VCaP (cell line): ENCODE data around the gene ALDH1B1.
A peak's percentile ranks its signal among the peaks of the same experiment; 100 is the strongest.

Source experiments
- H3K27ac ChIP-seq: fragments of 450-650 bp; 2 replicates; pipeline ENCODE4 v1.5.1; 2017
- CTCF ChIP-seq: fragments of 450-650 bp; conservative IDR thresholded peaks from 2 replicates; pipeline ENCODE4 v1.5.1; 2017; ENCODE audit warnings: mild to moderate bottlenecking, moderate library complexity

Gene ALDH1B1

DNA sequence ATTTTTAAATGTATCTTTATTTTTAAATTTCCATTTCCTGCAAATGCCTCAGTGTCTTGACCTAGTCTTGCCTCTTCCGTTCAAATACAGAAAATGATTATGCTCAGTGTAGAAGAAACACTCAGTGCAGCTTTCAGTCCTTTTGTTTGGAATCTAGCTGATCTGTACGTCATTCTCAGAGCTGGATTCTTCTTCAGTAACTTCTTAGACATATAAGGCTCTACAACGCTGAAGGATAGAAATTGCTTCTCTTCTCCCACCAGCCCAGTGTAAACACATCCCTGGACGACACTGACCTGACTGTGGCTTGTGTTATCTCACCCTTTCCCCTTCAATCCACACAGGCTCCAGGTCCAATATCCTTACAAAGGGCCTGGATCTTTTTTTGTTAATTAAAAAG, 3.2 kb upstream of the ALDH1B1 start:
- no peak overlapping the region for H3K27ac ChIP-seq
- TF ChIP-seq CTCF, result no peak

DNA sequence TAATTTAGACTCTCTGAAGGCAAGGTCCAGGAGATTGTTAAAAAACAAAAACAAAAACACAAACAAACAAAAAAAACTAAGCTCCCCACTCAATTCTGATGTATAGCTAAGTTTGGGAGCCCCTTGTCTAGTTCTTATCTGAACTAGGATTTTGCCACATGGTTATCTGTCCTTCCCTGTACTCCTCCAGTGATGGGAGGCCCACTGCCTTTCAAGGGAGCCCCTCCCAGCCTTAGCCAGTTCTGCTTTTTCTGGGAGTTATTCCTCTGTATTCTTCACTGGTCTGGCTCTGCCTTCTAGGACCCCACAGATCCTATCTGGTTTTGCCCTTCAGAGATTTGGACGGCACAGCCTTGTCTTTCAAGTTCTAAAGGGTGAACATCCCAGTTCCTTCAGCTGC, 2.1 kb upstream of the ALDH1B1 start:
- H3K27ac ChIP-seq, result no peak overlapping the region
- no peak for TF ChIP-seq CTCF

DNA sequence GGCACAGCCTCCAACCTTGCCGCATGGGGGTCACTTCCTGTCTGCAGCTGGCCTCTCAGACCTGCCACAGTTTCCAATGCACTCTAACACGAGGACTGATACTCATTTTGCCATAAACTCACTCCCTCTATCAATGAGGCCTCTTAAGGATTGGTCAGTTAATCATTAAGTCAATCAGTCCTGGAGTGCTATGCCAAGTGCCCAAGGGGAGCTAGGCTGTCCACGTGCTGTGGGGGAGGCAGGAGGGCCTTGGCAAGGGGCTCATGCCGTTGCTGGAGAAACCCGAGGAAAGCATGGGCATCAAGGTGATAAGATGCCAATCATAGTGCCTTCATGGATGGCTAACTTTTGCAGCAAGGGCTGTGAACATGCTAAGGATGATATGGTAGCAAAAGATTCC, 1.7 kb upstream of the ALDH1B1 start:
- no peak overlapping the region for H3K27ac ChIP-seq
- no peak for TF ChIP-seq CTCF

GRCh38 chr9:38391278-38392118, 1.0 kb upstream of the ALDH1B1 start:
- peak overlapping the region; percentile 83; the same call in 1 of the 2 replicates for H3K27ac ChIP-seq
- no peak for TF ChIP-seq CTCF

DNA sequence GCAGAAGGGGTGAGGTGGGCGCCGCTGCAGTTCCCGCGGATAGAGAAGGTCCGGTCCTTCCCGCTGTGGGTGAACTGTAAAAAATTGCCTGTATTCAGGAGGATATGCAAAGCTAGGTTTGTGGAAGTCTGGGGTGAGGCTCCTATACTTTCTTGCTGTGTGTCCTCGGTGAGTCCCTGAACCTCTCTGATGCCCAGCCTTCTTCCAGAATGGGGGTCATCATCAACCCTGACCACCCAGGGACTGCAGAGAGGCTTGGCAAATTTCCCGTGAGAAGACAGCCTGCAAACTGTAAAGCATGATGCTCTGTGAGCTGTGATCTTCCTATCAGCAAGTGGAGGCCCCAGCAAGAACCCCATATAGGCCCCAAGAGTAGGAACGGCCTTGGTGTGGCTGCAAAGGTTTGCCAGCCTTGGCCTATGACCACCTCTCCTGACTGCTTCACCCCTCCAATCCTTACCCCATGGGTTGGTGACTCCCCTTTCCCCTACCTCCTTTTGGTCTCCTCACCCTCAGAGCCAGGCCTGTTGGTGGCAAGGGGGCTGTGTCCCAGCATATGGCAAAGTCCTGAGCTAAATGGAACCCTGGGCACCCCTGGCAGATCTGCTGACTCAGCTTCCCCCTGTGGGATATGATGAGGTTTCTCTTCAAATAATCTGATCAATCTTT, 760 bp downstream of the ALDH1B1 start:
- H3K27ac ChIP-seq, result peak overlapping the region; percentile 83; the same call in 1 of the 2 replicates
- no peak; the same call in 1 of the 2 replicates for TF ChIP-seq CTCF

- TF ChIP-seq CTCF, result no peak
Observed at GRCh38 chr9:38394416-38394815, 1.9 kb downstream of the ALDH1B1 start.

GRCh38 chr9:38395653-38396370, 3.3 kb downstream of the ALDH1B1 start:
- no peak for TF ChIP-seq CTCF
- H3K27ac ChIP-seq, result no peak overlapping the region

More at GRCh38 chr9:38394416-38394815, 1.9 kb downstream of the ALDH1B1 start:
- H3K27ac ChIP-seq, result no peak overlapping the region
